ENCODE measurements around the gene TMEM214. TPM values are rescaled to one million over a fixed set of nuclear protein-coding genes. Genes with fewer than 3 reads are reported as not detected.

The TMEM214 gene
- total RNA-seq, 1 experiment from 2014 or later = 55.3 TPM

DNA sequence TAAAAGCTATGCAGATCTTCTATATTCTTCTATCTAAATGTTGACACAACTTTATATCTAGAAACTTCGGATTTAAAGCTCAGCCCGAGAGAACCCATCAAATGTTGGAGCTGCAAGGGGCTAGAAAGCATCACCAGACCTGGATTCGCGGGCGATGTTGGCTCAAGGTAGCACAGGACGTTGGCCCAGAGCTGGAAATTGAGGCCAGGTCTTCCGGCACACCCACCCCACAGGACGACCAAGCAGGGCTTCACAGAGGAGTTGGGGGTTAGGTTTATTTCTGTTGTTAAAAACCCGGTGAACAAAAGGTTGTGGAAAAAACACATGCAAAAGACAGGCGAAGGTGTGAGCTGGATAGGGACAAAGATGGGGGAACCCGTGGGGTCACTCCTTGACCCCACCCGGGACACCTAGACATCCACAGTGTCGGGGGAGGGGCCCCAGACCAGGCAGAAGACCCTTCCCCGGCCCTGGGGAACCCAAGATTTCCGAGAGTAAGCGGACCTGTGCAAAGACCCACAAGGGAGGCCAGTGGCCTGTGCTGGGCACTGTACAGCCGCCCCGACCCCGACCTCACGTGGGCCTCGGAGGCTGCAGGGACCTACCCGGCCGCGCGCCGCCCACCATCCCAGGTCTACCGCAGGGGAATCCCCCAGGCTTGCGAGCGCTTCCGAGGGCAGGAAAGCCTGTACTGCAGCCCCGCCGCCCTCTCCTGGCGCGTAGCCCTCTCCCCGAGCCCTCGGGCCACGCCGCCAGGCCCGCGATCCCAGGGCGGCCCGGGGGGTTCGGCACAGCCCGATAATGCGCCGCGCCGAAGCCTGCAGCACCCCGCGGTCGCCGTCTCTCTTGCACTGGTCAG, 16.9 kb downstream of the TMEM214 start:
- no peak overlapping the region for H4K8ac ChIP-seq (replicated peaks; ENCODE audit: insufficient read length, low read depth, low read length)
- no peak overlapping the region for H4K5ac ChIP-seq (ENCODE audit: insufficient read length, low read depth, low read length)
- no peak overlapping the region for H3T11ph ChIP-seq (ENCODE audit: low read length)
- no peak overlapping the region for H3K27ac ChIP-seq (ENCODE audit: insufficient read length, low read depth, low read length)
- peak overlapping the region; percentile 27 to 85 (median 70); a peak in 5 of 7 replicates for H3K27ac Mint-ChIP-seq
- H3K36me3 Mint-ChIP-seq (ENCODE audit: insufficient read depth in 1 of 3, low read depth in 3 of 3) = peaks cover 14 to 17% (median 15%) of the 10 kb centered on the region in 3 experiments
- H3K14ac ChIP-seq (ENCODE audit: insufficient read depth, low read length) = peak overlapping the region; percentile 34; the same call in 1 of the 2 replicates
- no CpG with 5 or more reads among the region's 52 CpGs for WGBS (ENCODE audit: extremely low coverage, insufficient read length, low lambda C conversion rate)
- H3K23me2 ChIP-seq (ENCODE audit: insufficient read length, low read depth, low read length, poor library complexity, severe bottlenecking) = peaks cover 10% of the 10 kb centered on the region
- no peaks in the 10 kb centered on the region for H3K79me1 ChIP-seq (ENCODE audit: insufficient read depth, low read depth, low read length, poor library complexity, severe bottlenecking)
- no peak for DNase-seq
- peaks cover 10 to 14% of the 10 kb centered on the region in 2 experiments for H3K4me1 Mint-ChIP-seq
- no peak overlapping the region for H2AK5ac ChIP-seq (ENCODE audit: insufficient read length, low read length)
- peaks cover 9% of the 10 kb centered on the region for H3K27me3 Mint-ChIP-seq (ENCODE audit: low read depth)
- H3K4me1 ChIP-seq (ENCODE audit: insufficient read depth, low read length) = peaks cover 4% of the 10 kb centered on the region; the same call in 1 of the 2 replicates
- no peak overlapping the region for H2BK5ac ChIP-seq (ENCODE audit: insufficient read length, low read length)
- no peaks in the 10 kb centered on the region for H4K20me1 ChIP-seq (ENCODE audit: control insufficient read depth, insufficient read depth, insufficient read length)
- peak overlapping the region; percentile 9 for H3K18ac ChIP-seq (ENCODE audit: insufficient read length, low read depth, low read length)
- no peaks in the 10 kb centered on the region for H3K27me3 ChIP-seq (ENCODE audit: insufficient read depth, low read length)
- H3K9me3 ChIP-seq (ENCODE audit: control insufficient read depth, low read depth, low read length) = no peaks in the 10 kb centered on the region
- TF ChIP-seq, protein P1, sequence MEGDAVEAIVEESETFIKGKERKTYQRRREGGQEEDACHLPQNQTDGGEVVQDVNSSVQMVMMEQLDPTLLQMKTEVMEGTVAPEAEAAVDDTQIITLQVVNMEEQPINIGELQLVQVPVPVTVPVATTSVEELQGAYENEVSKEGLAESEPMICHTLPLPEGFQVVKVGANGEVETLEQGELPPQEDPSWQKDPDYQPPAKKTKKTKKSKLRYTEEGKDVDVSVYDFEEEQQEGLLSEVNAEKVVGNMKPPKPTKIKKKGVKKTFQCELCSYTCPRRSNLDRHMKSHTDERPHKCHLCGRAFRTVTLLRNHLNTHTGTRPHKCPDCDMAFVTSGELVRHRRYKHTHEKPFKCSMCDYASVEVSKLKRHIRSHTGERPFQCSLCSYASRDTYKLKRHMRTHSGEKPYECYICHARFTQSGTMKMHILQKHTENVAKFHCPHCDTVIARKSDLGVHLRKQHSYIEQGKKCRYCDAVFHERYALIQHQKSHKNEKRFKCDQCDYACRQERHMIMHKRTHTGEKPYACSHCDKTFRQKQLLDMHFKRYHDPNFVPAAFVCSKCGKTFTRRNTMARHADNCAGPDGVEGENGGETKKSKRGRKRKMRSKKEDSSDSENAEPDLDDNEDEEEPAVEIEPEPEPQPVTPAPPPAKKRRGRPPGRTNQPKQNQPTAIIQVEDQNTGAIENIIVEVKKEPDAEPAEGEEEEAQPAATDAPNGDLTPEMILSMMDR (conservative IDR thresholded peaks at IDR 0.05) = no peak
- H3K4me3 Mint-ChIP-seq = peak overlapping the region; percentile 94 to 97
- no peak overlapping the region for H3K23ac ChIP-seq (ENCODE audit: insufficient read length, low read depth, low read length)
- no peak overlapping the region for H4K91ac ChIP-seq (ENCODE audit: insufficient read length, low read depth, low read length)
- H2BK15ac ChIP-seq (ENCODE audit: low read depth, low read length) = no peak overlapping the region
- peak overlapping the region; percentile 5 for H3K9ac ChIP-seq (ENCODE audit: extremely low read depth, insufficient read length, low read length)
- no peak overlapping the region for H3K56ac ChIP-seq (ENCODE audit: insufficient read length, low read depth, low read length)
- H3K79me2 ChIP-seq (ENCODE audit: insufficient read depth, low read length) = no peaks in the 10 kb centered on the region
- no peak overlapping the region for H2BK120ac ChIP-seq (ENCODE audit: low read depth, low read length, poor library complexity, severe bottlenecking)
- H2AFZ ChIP-seq (ENCODE audit: low read length) = peak overlapping the region; percentile 51
- H3K4ac ChIP-seq (ENCODE audit: low read depth, low read length) = no peak overlapping the region
- H3K9me3 Mint-ChIP-seq = peaks cover 7 to 16% of the 10 kb centered on the region in 2 experiments
- no peak overlapping the region for H2BK12ac ChIP-seq (ENCODE audit: insufficient read length, low read depth, low read length)
- H3K4me2 ChIP-seq (ENCODE audit: insufficient read depth, insufficient read length, low read length) = peak overlapping the region; percentile 59
- no peak overlapping the region for H2BK20ac ChIP-seq (ENCODE audit: low read depth, low read length, poor library complexity, severe bottlenecking)
